Gastrocnemius medialis (tissue), 4 donors: ENCODE results near the gene FANCD2.
"Not testable (repeated sequence)": the region's sequence is repeated elsewhere in the genome, so short reads cannot be mapped to it uniquely, and the experiment has no call there.

Source experiments
- CTCF ChIP-seq, 5 experiments: fragments of 450-650 bp in 3 of 5; fragments of 200-600 bp in 2 of 5; sonication (generic) in 2 of 5; IDR thresholded peaks in 4 of 5; conservative IDR thresholded peaks in 1 of 5; 1 replicate in 4 of 5; 2 replicates in 1 of 5; pipeline ENCODE4 v1.5.1; 2016 to 2019; ENCODE audit warnings: antibody characterized with exemption in 5 of 5, mild to moderate bottlenecking in 3 of 5, moderate library complexity in 3 of 5
- POLR2A ChIP-seq, 2 donors: fragments of 450-650 bp; IDR thresholded peaks; one replicate each; pipeline ENCODE4 v1.6.1; 2017; ENCODE audit warnings: antibody characterized with exemption in 2 of 2, mild to moderate bottlenecking in 2 of 2, moderate library complexity in 2 of 2

GRCh38 chr3:10018806-10019205 lies 7.4 kb upstream of the FANCD2 start:
- not testable (repeated sequence) for TF ChIP-seq CTCF (IDR thresholded peaks at IDR 0.05 in 4 of 5, conservative IDR thresholded peaks at IDR 0.05 in 1 of 5); POLR2A (IDR thresholded peaks at IDR 0.05)
